ENCODE data around the gene ANTXR1.

ANTXR1 gene

GRCh38 chr2:69139778-69140670 lies 127.0 kb downstream of the ANTXR1 start:
- DNase-seq = peak; percentile 85

GRCh38 chr2:69141061-69141460 lies 128.1 kb downstream of the ANTXR1 start:
- no peak for DNase-seq

- DNase-seq = no peak
Observed at GRCh38 chr2:69143748-69144360, 130.9 kb downstream of the ANTXR1 start.

GRCh38 chr2:69145204-69145603 lies 132.2 kb downstream of the ANTXR1 start:
- DNase-seq = no peak

GRCh38 chr2:69147841-69148533 lies 135.0 kb downstream of the ANTXR1 start:
- no peak for DNase-seq

GRCh38 chr2:69149631-69150215 lies 136.7 kb downstream of the ANTXR1 start:
- peak; percentile 70 for DNase-seq

GRCh38 chr2:69151931-69152330 lies 139.0 kb downstream of the ANTXR1 start:
- DNase-seq = no peak

GRCh38 chr2:69152847-69153583 lies 140.0 kb downstream of the ANTXR1 start:
- DNase-seq = no peak

- DNase-seq = peak; percentile 84
Observed at GRCh38 chr2:69154106-69154505, 141.1 kb downstream of the ANTXR1 start.

GRCh38 chr2:69156624-69157023 lies 143.6 kb downstream of the ANTXR1 start:
- no peak for DNase-seq

- no peak for DNase-seq
Observed at GRCh38 chr2:69157441-69157840, 144.5 kb downstream of the ANTXR1 start.

- no peak for DNase-seq
Observed at GRCh38 chr2:69159986-69160385, 147.0 kb downstream of the ANTXR1 start.

- DNase-seq = no peak
Observed at GRCh38 chr2:69162057-69162456, 149.1 kb downstream of the ANTXR1 start.

GRCh38 chr2:69163109-69163508 lies 150.1 kb downstream of the ANTXR1 start:
- peak; percentile 91 for DNase-seq

GRCh38 chr2:69163556-69163955 lies 150.6 kb downstream of the ANTXR1 start:
- DNase-seq = no peak

- peak; percentile 72 for DNase-seq
Observed at GRCh38 chr2:69164061-69164778, 151.2 kb downstream of the ANTXR1 start.

- no peak for DNase-seq
Observed at GRCh38 chr2:69165091-69165880, 152.3 kb downstream of the ANTXR1 start.

- no peak for DNase-seq
Observed at GRCh38 chr2:69166465-69166811, 153.5 kb downstream of the ANTXR1 start.

- no peak for DNase-seq
Observed at GRCh38 chr2:69166812-69167468, 154.0 kb downstream of the ANTXR1 start.

- no peak for DNase-seq
Observed at GRCh38 chr2:69167469-69167822, 154.5 kb downstream of the ANTXR1 start.

Data from fibroblast of skin of right quadriceps (primary cell).